Left ventricle myocardium inferior (tissue), 1 donor: ENCODE results near the gene PHF19. TPM values are rescaled to one million over a fixed set of nuclear protein-coding genes. Genes with fewer than 3 reads are reported as not detected.

Experiments
- DNase-seq: peaks from one replicate; pipeline ENCODE4 v3.0.0-alpha.2; 2020
- H3K27ac ChIP-seq: fragments of 200-600 bp; replicated peaks from 2 replicates; pipeline ENCODE4 v1.8.0; 2021
- H3K27me3 ChIP-seq: fragments of 200-600 bp; 2 replicates; pipeline ENCODE4 v1.8.0; 2021; ENCODE audit warnings: low read depth
- H3K36me3 ChIP-seq: fragments of 200-600 bp; 2 replicates; pipeline ENCODE4 v1.8.0; 2021
- H3K4me1 ChIP-seq: fragments of 200-600 bp; 2 replicates; pipeline ENCODE4 v1.8.0; 2021
- H3K4me3 ChIP-seq: fragments of 200-600 bp; 2 replicates; pipeline ENCODE4 v1.8.0; 2021; ENCODE audit warnings: mild to moderate bottlenecking, moderate library complexity
- H3K9me3 ChIP-seq: fragments of 200-600 bp; replicated peaks from 2 replicates; pipeline ENCODE4 v1.8.0; 2021
- CTCF ChIP-seq: fragments of 200-600 bp; IDR thresholded peaks from 2 replicates; pipeline ENCODE4 v1.8.0; 2021; ENCODE audit warnings: antibody characterized with exemption, mild to moderate bottlenecking, borderline replicate concordance
- intact Hi-C: fragments of 100-400 bp; cut with micrococcal nuclease; formaldehyde crosslinking; loops from one replicate; pipeline ENCODE4 v1.11.0; 2022
- total RNA-seq: library from RNA; stranded (reverse); fragmentation: NEBNext Ultra II Directional; extraction: Animal tissue kit (Norgen Biotek cat#: 25700); gene quantifications from one replicate; pipeline ENCODE4 v1.2.1, GENCODE V29; 2021
- donor health status: DM: no; HTN: yes; CAD: no; lungs with severe emphysema.

Gene PHF19
- total RNA-seq, 1 donor from 2014 or later: 13.0 TPM

DNA sequence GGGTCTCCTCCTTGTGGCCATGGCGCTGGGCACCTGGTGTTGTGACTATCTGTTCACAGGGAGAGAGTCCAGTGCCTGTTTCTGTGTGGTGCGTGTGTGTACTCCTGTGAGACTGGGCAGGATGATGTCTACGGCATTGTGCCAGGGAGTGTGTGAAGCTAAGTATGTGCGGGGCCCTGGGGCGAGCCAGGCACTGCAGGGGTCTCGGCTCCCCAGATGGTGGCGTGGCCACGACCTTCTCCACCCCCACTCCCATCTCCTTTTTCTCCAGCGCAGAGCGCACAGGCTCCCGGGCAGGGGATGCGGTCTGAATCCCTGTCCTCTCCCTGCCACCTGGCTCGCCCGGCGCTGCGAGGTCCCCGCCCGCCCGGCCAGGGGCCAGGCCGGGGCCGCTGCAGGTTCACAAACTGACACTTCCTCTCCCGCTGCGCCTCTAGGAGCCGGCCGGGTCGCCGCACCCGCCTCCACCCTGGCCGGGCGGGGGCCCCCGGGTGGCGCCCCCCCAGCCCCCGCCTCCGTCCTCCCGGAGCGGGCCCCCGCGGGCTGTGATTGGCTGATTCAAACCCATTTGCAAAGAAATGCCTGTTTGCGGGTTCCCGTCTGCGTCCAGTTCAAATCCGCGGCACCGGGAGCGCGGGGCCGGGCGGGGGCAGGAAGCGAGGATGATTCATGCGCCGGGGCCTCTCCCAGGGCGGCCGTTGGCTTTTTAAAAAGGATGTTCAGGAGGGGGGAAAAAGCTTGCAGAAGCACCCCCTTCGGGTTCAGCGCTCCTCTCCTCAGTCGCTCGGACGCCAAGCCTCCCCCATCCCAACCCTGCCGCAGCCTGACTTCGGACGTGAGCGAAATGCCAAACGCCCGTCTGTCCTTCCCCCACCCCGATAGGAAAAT lies 790 bp downstream of the PHF19 start:
- Histone ChIP-seq H3K4me1 (peaks cover 21% of the 10 kb centered on the region), H3K36me3 (peaks cover 5% of the 10 kb centered on the region), H3K27me3 (no peaks in the 10 kb centered on the region), H3K4me3 (peak overlapping the region; percentile 87), H3K27ac (peak overlapping the region; percentile 95), H3K9me3 (no peaks in the 10 kb centered on the region)
- DNase-seq: peak; percentile 85
- no peak for TF ChIP-seq CTCF
- intact Hi-C loops: loop anchor here (10.0 kb wide), 1 partner anchor 49 kb away; the partner anchor contains the start of gene TRAF1

DNA sequence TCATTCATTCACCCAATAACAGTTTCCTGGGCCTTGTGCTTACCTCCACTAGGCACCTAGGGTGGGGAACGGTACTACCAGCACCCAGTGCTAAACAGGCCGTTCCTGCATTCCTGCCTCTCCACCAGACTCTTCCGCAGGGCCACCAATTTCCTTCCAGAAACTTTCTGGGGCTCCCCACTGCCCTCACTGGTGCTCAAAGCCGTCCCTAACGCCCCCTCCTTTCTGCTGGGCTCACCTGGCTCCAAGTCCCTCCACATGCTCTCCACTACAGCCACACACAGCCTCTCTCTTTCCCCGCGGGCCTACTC lies 1.4 kb downstream of the PHF19 start:
- Histone ChIP-seq H3K36me3 (peaks cover 5% of the 10 kb centered on the region), H3K4me3 (peak overlapping the region; percentile 87), H3K27me3 (no peaks in the 10 kb centered on the region), H3K9me3 (no peaks in the 10 kb centered on the region), H3K27ac (peak overlapping the region; percentile 95), H3K4me1 (peaks cover 21% of the 10 kb centered on the region)
- no peak for TF ChIP-seq CTCF
- intact Hi-C loops: loop anchor here (10.0 kb wide), 1 partner anchor 49 kb away; the partner anchor contains the start of gene TRAF1
- DNase-seq: no peak

DNA sequence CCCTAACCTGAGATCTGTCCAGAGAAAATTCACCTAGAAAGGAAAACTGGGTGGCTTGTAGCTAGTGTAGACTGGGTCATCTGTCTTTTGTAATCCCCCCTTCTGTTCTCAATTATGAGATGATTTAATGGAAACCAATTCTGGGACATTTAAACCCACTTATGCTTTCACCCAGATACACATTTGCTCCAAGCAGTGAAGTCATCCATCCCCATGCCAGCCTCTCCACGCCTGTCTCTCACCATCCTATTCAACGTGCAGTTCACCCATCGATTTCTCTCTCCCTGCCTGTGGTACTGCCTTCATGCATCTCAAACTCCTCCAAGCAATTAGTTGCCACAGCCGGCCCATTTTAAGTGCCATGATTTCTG lies 1.8 kb downstream of the PHF19 start:
- peaks cover 5% of the 10 kb centered on the region for H3K36me3 ChIP-seq
- no peaks in the 10 kb centered on the region for H3K27me3 ChIP-seq
- intact Hi-C loops: loop anchor here (10.0 kb wide), 1 partner anchor 50 kb away; the partner anchor contains the start of gene TRAF1
- TF ChIP-seq CTCF: no peak
- H3K4me1 ChIP-seq: peaks cover 21% of the 10 kb centered on the region
- no peak overlapping the region for H3K4me3 ChIP-seq
- peak overlapping the region; percentile 95 for H3K27ac ChIP-seq
- DNase-seq: no peak
- H3K9me3 ChIP-seq: no peaks in the 10 kb centered on the region

DNA sequence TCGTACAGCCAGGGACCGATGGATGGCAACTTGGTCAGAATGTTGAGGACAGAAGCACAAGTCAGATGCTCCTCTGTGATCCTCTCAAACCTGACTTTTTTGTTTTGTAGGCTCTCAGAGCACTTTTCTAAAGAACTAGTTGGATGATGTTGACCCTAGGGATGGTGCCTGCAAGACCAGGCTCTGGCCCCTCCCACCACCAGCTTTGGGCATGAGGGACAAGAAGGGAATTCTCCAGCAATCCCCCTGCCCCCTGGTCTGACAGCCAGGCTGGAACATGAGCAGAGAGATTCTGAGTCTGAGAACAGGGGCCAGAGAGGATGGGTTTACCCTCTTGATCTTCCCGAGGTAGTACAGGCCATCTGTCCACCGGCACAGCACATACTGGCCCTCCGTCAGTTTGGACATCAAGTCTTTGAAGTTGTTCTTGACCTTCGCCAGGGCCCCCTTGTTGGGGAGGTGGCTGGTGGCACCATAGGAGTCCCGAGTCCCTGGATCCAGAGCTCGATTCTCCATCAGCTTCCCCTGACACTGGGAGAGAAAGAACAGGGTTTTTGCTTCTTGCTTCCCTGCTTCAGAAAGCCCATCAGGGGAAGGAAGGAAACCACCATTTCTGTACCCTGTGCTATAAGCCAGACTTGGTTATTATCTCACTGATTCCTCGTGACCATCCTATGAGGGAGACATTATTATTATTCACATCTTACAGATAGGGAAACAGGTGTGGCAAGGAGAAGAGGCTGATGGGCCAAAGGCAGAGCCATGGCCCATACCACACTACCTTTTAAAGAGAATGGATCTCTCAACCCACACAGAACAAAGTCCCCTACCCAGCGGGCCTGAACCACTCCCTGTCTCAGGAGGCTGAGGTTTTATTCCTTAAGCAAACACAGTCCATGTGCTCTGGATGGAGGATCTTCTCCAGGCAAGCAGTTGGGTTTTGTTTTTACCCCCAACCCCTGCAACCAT lies 2.5 kb downstream of the PHF19 start:
- peaks cover 5% of the 10 kb centered on the region for H3K36me3 ChIP-seq
- DNase-seq: no peak
- no peak for TF ChIP-seq CTCF
- intact Hi-C loops: loop anchor here (10.0 kb wide), 1 partner anchor 50 kb away; the partner anchor contains the start of gene TRAF1
- no peaks in the 10 kb centered on the region for H3K27me3 ChIP-seq
- no peaks in the 10 kb centered on the region for H3K9me3 ChIP-seq
- H3K4me3 ChIP-seq: no peak overlapping the region
- no peak overlapping the region for H3K27ac ChIP-seq
- peaks cover 23% of the 10 kb centered on the region for H3K4me1 ChIP-seq

DNA sequence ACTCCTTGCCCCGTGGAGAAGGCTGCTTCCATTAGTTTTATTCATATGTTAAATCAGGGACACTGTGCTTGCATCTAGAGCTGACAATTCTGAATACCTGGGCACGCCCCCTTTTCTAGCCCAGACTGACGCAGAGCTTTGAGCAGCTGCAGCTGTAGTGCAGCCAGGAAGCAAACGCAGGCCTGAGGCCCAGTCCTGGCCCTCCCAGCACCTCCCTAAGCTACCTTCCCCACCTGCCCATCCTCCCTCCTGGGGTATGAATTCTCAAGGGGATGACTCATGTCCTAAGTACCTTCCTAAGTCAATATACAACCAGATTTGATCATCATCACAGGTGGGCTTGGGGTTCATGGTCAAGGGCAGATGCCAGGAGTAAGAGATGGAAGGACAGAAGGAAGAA lies 3.5 kb downstream of the PHF19 start:
- H3K4me1 ChIP-seq: peaks cover 25% of the 10 kb centered on the region
- no peaks in the 10 kb centered on the region for H3K9me3 ChIP-seq
- intact Hi-C loops: loop anchor here (10.0 kb wide), 1 partner anchor 51 kb away; the partner anchor contains the start of gene TRAF1
- H3K27ac ChIP-seq: no peak overlapping the region
- DNase-seq: no peak
- H3K36me3 ChIP-seq: peaks cover 5% of the 10 kb centered on the region
- no peak overlapping the region for H3K4me3 ChIP-seq
- TF ChIP-seq CTCF: no peak
- no peaks in the 10 kb centered on the region for H3K27me3 ChIP-seq
